Smooth muscle cell (in vitro differentiated cells): ENCODE results near the gene RMRP. TPM values are rescaled to one million over a fixed set of nuclear protein-coding genes. Genes with fewer than 3 reads are reported as not detected.

ENCODE experiments used
- DNase-seq: peaks from one replicate; lab custom pipeline; 2025; ENCODE audit not compliant: unreplicated experiment; lab: John Stamatoyannopoulos, UW
- H2AFZ ChIP-seq: fragments of 200-600 bp; sonication (generic); 2 replicates; pipeline ENCODE4 v1.6.0; 2016; ENCODE audit warnings: antibody characterized with exemption, low read depth, mild to moderate bottlenecking
- H3F3A ChIP-seq: fragments of 200-600 bp; sonication (generic); 2 replicates; pipeline ENCODE4 v1.6.0; 2017; ENCODE audit warnings: antibody characterized with exemption, low read depth
- H3K27ac ChIP-seq: fragments of 200-600 bp; sonication (generic); 2 replicates; pipeline ENCODE4 v1.5.1; 2016; ENCODE audit warnings: low read depth, mild to moderate bottlenecking
- H3K27me3 ChIP-seq: fragments of 200-600 bp; sonication (generic); 2 replicates; pipeline ENCODE4 v1.6.1; 2016; ENCODE audit warnings: low read depth, mild to moderate bottlenecking
- H3K36me3 ChIP-seq: fragments of 200-600 bp; sonication (generic); 2 replicates; pipeline ENCODE4 v1.5.1; 2016; ENCODE audit warnings: low read depth
- H3K4me1 ChIP-seq: fragments of 200-600 bp; sonication (generic); 2 replicates; pipeline ENCODE4 v1.5.1; 2016; ENCODE audit warnings: low read depth
- H3K4me2 ChIP-seq: fragments of 200-600 bp; sonication (generic); 2 replicates; pipeline ENCODE4 v1.6.0; 2016; ENCODE audit warnings: mild to moderate bottlenecking
- H3K4me3 ChIP-seq: fragments of 200-600 bp; sonication (generic); 2 replicates; pipeline ENCODE4 v1.5.1; 2016; ENCODE audit warnings: mild to moderate bottlenecking
- H3K79me2 ChIP-seq: fragments of 200-600 bp; sonication (generic); 2 replicates; pipeline ENCODE4 v1.6.0; 2016; ENCODE audit warnings: low read depth, mild to moderate bottlenecking
- H3K9ac ChIP-seq: fragments of 200-600 bp; sonication (generic); 2 replicates; pipeline ENCODE4 v1.6.0; 2016; ENCODE audit warnings: low read depth
- H3K9me3 ChIP-seq: fragments of 200-600 bp; sonication (generic); replicated peaks from 2 replicates; pipeline ENCODE4 v1.5.1; 2016; ENCODE audit warnings: low read depth
- H4K20me1 ChIP-seq: fragments of 200-600 bp; sonication (generic); 2 replicates; pipeline ENCODE4 v1.6.0; 2016; ENCODE audit warnings: low read depth
- WGBS: methylation state at CpG from one replicate; pipeline ENCODE4 v1.1.7; 2016; ENCODE audit warnings: low lambda C conversion rate; 5-methylcytosine and 5-hydroxymethylcytosine counted together
- polyA plus RNA-seq: library from polyadenylated mRNA; unstranded; fragments of >200 nt; fragmentation: Nextera tagmentation; extraction: Ambion mirVana; gene quantifications from 2 replicates; pipeline ENCODE4 v1.2.1, GENCODE V29; 2016
- total RNA-seq: library from RNA; depleted of rRNA; stranded (reverse); fragments of >200 nt; gene quantifications from 2 replicates; pipeline ENCODE4 v1.2.3, GENCODE V29; 2014
- TF ChIP-seq, protein P1 (sequence below): fragments of 200-600 bp; sonication (generic); IDR thresholded peaks from 2 replicates; pipeline ENCODE4 v1.5.1; 2017; ENCODE audit warnings: borderline replicate concordance, mild to moderate bottlenecking, antibody characterized with exemption; ENCODE audit not compliant: insufficient read depth, poor library complexity, severe bottlenecking

Gene RMRP
- total and polyA plus RNA-seq, 2 experiments from 2014 or later, result 10,156 TPM; not detected in 1

- no peak for DNase-seq
- H3K27me3 ChIP-seq, result no peaks in the 10 kb centered on the region
- 98% methylated on average over 22 of the region's 26 CpGs for WGBS
- peaks cover 11% of the 10 kb centered on the region for H3F3A ChIP-seq
- H3K9me3 ChIP-seq, result no peaks in the 10 kb centered on the region
- no peak overlapping the region for H3K4me2 ChIP-seq
- TF ChIP-seq, protein P1, sequence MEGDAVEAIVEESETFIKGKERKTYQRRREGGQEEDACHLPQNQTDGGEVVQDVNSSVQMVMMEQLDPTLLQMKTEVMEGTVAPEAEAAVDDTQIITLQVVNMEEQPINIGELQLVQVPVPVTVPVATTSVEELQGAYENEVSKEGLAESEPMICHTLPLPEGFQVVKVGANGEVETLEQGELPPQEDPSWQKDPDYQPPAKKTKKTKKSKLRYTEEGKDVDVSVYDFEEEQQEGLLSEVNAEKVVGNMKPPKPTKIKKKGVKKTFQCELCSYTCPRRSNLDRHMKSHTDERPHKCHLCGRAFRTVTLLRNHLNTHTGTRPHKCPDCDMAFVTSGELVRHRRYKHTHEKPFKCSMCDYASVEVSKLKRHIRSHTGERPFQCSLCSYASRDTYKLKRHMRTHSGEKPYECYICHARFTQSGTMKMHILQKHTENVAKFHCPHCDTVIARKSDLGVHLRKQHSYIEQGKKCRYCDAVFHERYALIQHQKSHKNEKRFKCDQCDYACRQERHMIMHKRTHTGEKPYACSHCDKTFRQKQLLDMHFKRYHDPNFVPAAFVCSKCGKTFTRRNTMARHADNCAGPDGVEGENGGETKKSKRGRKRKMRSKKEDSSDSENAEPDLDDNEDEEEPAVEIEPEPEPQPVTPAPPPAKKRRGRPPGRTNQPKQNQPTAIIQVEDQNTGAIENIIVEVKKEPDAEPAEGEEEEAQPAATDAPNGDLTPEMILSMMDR, result no peak
- H4K20me1 ChIP-seq, result peaks cover 29% of the 10 kb centered on the region
- H2AFZ ChIP-seq, result no peak overlapping the region
- H3K79me2 ChIP-seq, result no peaks in the 10 kb centered on the region
- H3K9ac ChIP-seq, result no peak overlapping the region
- H3K27ac ChIP-seq, result no peak overlapping the region
- H3K36me3 ChIP-seq, result peaks cover 45% of the 10 kb centered on the region
- no peaks in the 10 kb centered on the region for H3K4me1 ChIP-seq
- H3K4me3 ChIP-seq, result no peak overlapping the region
Measured at GRCh38 chr9:35703906-35704672, 46.3 kb upstream of the RMRP start.

DNA sequence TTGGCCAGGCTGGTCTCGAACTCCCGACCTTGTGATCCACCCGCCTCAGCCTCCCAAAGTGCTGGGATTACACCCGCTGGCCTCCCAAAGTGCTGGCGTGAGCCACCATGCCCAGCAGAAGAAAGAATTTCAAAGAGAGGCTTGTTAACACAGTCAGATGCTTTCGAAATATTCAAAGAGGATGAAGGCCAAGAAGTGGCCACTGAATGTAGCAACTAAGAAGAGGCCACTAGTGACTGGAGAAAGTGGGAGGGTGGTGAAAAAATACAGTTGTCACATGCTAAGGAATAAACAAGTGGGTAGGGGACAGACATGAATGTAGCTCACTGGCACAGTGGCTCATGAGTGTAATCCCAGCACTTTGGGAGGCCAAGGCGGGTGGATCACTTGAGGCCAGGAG, 44.9 kb upstream of the RMRP start:
- Histone ChIP-seq H3K27ac (no peak overlapping the region), H2AFZ (no peak overlapping the region), H3F3A (peaks cover 11% of the 10 kb centered on the region), H3K36me3 (peaks cover 33% of the 10 kb centered on the region), H3K4me2 (no peak overlapping the region), H3K9ac (no peak overlapping the region), H4K20me1 (peaks cover 24% of the 10 kb centered on the region), H3K4me1 (no peaks in the 10 kb centered on the region), H3K79me2 (no peaks in the 10 kb centered on the region), H3K9me3 (no peaks in the 10 kb centered on the region), H3K27me3 (no peaks in the 10 kb centered on the region), H3K4me3 (no peak overlapping the region)
- 99% methylated on average over 7 of the region's 7 CpGs for WGBS
- TF ChIP-seq, protein P1, result no peak
- DNase-seq, result no peak

GRCh38 chr9:35700942-35701341, 43.1 kb upstream of the RMRP start:
- H2AFZ ChIP-seq, result no peak overlapping the region
- DNase-seq, result no peak
- peaks cover 29% of the 10 kb centered on the region for H3K36me3 ChIP-seq
- H3K4me1 ChIP-seq, result no peaks in the 10 kb centered on the region
- H3K9me3 ChIP-seq, result no peaks in the 10 kb centered on the region
- no peaks in the 10 kb centered on the region for H3K27me3 ChIP-seq
- TF ChIP-seq, protein P1, result no peak
- H3K79me2 ChIP-seq, result no peaks in the 10 kb centered on the region
- no peak overlapping the region for H3K4me2 ChIP-seq
- peaks cover 15% of the 10 kb centered on the region for H3F3A ChIP-seq
- no peak overlapping the region for H3K27ac ChIP-seq
- H3K9ac ChIP-seq, result no peak overlapping the region
- peaks cover 21% of the 10 kb centered on the region for H4K20me1 ChIP-seq
- no peak overlapping the region for H3K4me3 ChIP-seq

DNA sequence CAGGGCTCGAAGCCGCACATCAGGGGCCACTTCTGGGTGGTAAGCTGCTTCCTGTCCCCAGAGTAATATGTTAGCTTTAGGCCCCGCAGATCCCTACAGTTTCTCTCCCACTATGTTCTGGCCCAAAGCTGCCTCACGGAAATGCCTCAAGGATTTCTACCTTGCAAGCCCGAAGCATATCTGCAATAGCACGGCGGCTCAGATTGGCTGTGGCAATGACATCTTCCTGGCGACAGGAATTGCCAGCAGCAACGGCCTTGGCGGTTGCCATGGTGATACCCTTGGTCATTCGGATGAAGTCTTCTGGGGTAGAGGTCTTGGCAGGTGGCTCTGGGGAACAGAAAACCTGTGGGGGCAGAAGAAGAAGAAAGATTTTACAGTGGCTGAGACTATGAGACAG, 42.2 kb upstream of the RMRP start:
- H3K36me3 ChIP-seq, result peaks cover 29% of the 10 kb centered on the region
- H3K27ac ChIP-seq, result no peak overlapping the region
- WGBS, result 94% methylated on average over 11 of the region's 11 CpGs
- H3K27me3 ChIP-seq, result no peaks in the 10 kb centered on the region
- H3K4me2 ChIP-seq, result no peak overlapping the region
- TF ChIP-seq, protein P1, result no peak
- peaks cover 20% of the 10 kb centered on the region for H3F3A ChIP-seq
- no peak overlapping the region for H3K4me3 ChIP-seq
- peaks cover 23% of the 10 kb centered on the region for H4K20me1 ChIP-seq
- no peak for DNase-seq
- H3K9me3 ChIP-seq, result no peaks in the 10 kb centered on the region
- no peak overlapping the region for H3K9ac ChIP-seq
- no peaks in the 10 kb centered on the region for H3K4me1 ChIP-seq
- no peak overlapping the region for H2AFZ ChIP-seq
- no peaks in the 10 kb centered on the region for H3K79me2 ChIP-seq
